SHP77 (cell line): ENCODE measurements around the gene TDO2.

Source experiments
- DNase-seq, 2 experiments: peaks; one replicate each; lab custom pipeline; 2025; lab: John Stamatoyannopoulos, UW

Gene TDO2

GRCh38 chr4:155954118-155954685 is 50.7 kb downstream of the TDO2 start:
- DNase-seq = no peak

- DNase-seq = no peak
These were observed 51.4 kb downstream of the TDO2 start for GRCh38 chr4:155954939-155955338.

- DNase-seq = no peak
These were observed 53.0 kb downstream of the TDO2 start for GRCh38 chr4:155956461-155956860.

GRCh38 chr4:155959417-155959816 is 55.9 kb downstream of the TDO2 start:
- DNase-seq = no peak

- DNase-seq = no peak
These were observed 57.0 kb downstream of the TDO2 start for GRCh38 chr4:155960522-155960921.

GRCh38 chr4:155961575-155961974 is 58.1 kb downstream of the TDO2 start:
- DNase-seq = no peak

- DNase-seq = no peak
These were observed 59.3 kb downstream of the TDO2 start for GRCh38 chr4:155962767-155963166.

- no peak for DNase-seq
These were observed 60.8 kb downstream of the TDO2 start for GRCh38 chr4:155964016-155964891.

GRCh38 chr4:155966171-155966570 is 62.7 kb downstream of the TDO2 start:
- DNase-seq = no peak

GRCh38 chr4:155966731-155967395 is 63.4 kb downstream of the TDO2 start:
- no peak for DNase-seq
